ENCODE measurements around the gene PCDHB3. TPM values are rescaled to one million over a fixed set of nuclear protein-coding genes. Genes with fewer than 3 reads are reported as not detected.

Gene PCDHB3
- total and polyA plus RNA-seq, 2 donors (not counting 3 experiments of a cell fraction or from before 2014, with no cell fraction given), result 0.22 TPM; not detected in 1

DNA sequence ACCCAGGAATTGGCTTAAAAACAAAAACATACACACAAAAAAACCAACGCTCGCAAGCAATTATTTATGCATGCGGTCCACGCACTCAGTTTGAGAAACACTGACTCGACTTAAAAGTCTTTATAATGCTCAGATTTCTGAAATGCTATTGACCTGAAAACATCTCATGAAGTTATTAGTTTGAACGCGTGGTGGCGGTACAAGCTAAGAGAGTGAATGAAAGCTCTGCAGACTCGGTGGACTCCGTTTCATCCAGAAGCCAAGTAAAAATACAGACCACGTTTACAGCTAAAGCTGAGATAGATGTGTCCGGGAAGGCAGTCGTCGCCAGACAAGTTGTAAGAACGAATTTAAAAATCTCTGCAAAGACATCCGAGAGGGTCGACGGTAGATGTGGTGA lies 49.5 kb downstream of the PCDHB3 start, which contains the start of gene PCDHB6:
PCDHB6 (plus strand) TSS at position 246 of the 400 bp plus-strand sequence. CDS start 201 bp downstream, outside the sequence.
- CTCF ChIA-PET, result no interaction called here
- no peak within 1 kb of the TSS for H3K4me2 ChIP-seq (ENCODE audit: insufficient read depth, low read length)

DNA sequence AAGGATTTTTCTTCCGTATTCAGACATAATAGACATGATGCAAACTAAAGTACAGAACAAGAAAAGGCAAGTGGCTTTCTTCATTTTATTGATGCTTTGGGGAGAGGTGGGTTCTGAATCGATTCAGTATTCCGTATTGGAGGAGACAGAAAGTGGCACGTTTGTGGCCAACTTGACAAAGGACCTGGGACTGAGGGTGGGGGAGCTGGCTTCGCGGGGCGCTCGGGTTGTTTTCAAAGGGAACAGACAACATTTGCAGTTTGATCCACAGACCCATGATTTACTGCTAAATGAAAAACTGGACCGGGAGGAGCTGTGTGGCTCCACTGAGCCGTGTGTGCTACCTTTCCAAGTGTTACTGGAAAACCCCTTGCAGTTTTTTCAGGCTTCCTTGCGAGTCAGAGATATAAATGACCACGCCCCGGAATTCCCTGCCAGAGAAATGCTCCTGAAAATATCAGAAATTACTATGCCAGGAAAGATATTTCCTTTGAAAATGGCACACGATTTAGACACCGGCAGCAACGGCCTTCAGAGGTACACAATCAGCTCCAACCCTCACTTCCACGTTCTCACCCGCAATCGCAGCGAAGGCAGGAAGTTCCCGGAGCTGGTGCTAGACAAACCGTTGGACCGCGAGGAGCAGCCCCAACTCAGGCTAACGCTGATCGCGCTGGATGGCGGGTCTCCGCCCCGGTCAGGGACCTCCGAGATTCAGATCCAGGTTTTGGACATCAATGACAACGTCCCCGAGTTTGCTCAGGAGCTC lies 50.1 kb downstream of the PCDHB3 start:
- no peaks in the 10 kb centered on the region for H3K79me2 ChIP-seq (ENCODE audit: control insufficient read depth, insufficient read depth, low read length)
- no peak overlapping the region for H3K9ac ChIP-seq (replicated peaks; ENCODE audit: extremely low read depth, insufficient read depth, low read length)
- H3K4me3 ChIP-seq (replicated peaks in 1 of 3; ENCODE audit: insufficient read depth in 1 of 3, low read depth in 1 of 3, low read length in 3 of 3), result no peak overlapping the region
- DNase-seq (ENCODE audit: low read depth, low spot score) (no peak), FAIRE-seq (no peak)
- H3K36me3 ChIP-seq (ENCODE audit: control insufficient read depth in 2 of 2, extremely low read depth in 1 of 2, insufficient read depth in 2 of 2, low read length in 2 of 2), result no peaks in the 10 kb centered on the region
- POLR2A ChIA-PET, result no interaction called here
- H3K4me1 ChIP-seq (ENCODE audit: control insufficient read depth, extremely low read depth, insufficient read depth, low read length), result no peaks in the 10 kb centered on the region
- dilution Hi-C loops (cut with MboI; ENCODE audit: extremely low pct_ligation_motif_present, low sequenced_read_pairs), result no loop called here
- H4K20me1 ChIP-seq (replicated peaks; ENCODE audit: control insufficient read depth, extremely low read depth, insufficient read depth, low read length), result no peaks in the 10 kb centered on the region
- H3K27ac ChIP-seq (ENCODE audit: insufficient read depth, low read depth, low read length), result no peak overlapping the region
- no TSS peak for BruUV-seq (replicated peaks)
- CTCF ChIA-PET, result no interaction called here
- H3K9me3 ChIP-seq (replicated peaks; ENCODE audit: control insufficient read depth, insufficient read depth, low read length), result no peaks in the 10 kb centered on the region
- H2AFZ ChIP-seq (ENCODE audit: low read depth, low read length), result no peak overlapping the region
- TF ChIP-seq, protein P1, sequence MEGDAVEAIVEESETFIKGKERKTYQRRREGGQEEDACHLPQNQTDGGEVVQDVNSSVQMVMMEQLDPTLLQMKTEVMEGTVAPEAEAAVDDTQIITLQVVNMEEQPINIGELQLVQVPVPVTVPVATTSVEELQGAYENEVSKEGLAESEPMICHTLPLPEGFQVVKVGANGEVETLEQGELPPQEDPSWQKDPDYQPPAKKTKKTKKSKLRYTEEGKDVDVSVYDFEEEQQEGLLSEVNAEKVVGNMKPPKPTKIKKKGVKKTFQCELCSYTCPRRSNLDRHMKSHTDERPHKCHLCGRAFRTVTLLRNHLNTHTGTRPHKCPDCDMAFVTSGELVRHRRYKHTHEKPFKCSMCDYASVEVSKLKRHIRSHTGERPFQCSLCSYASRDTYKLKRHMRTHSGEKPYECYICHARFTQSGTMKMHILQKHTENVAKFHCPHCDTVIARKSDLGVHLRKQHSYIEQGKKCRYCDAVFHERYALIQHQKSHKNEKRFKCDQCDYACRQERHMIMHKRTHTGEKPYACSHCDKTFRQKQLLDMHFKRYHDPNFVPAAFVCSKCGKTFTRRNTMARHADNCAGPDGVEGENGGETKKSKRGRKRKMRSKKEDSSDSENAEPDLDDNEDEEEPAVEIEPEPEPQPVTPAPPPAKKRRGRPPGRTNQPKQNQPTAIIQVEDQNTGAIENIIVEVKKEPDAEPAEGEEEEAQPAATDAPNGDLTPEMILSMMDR (IDR thresholded peaks at IDR 0.05; ENCODE audit: extremely low read depth in 1 of 2, insufficient read depth in 1 of 2, low read depth in 1 of 2, low read length in 2 of 2), result no peak
- TF ChIP-seq GATA2 (IDR thresholded peaks at IDR 0.05; ENCODE audit: insufficient read depth, insufficient read length, low read depth, low read length), result no peak
- TF ChIP-seq MYC (IDR thresholded peaks at IDR 0.05; ENCODE audit: low read depth, low read length), result no peak
- no peak for TF ChIP-seq MAX (IDR thresholded peaks at IDR 0.05; ENCODE audit: insufficient read depth, insufficient read length)
- no peak for TF ChIP-seq FOS (IDR thresholded peaks at IDR 0.05; ENCODE audit: borderline replicate concordance, insufficient read depth, low read length)
- TF ChIP-seq POLR2AphosphoS5 (IDR thresholded peaks at IDR 0.05; ENCODE audit: insufficient read depth, low read depth, low read length), result no peak
- TF ChIP-seq JUN (IDR thresholded peaks at IDR 0.05; ENCODE audit: borderline replicate concordance, insufficient read depth, insufficient read length, low read depth), result no peak
- TF ChIP-seq POLR2A (IDR thresholded peaks at IDR 0.05; ENCODE audit: low read depth, low read length), result no peak
- TF ChIP-seq EZH2 (IDR thresholded peaks at IDR 0.05; ENCODE audit: borderline replicate concordance, low read depth, low read length, severe bottlenecking), result no peak
- no peaks in the 10 kb centered on the region for H3K9me1 ChIP-seq (replicated peaks; ENCODE audit: control insufficient read depth, extremely low read depth, insufficient read depth, low read length)
- intact Hi-C loops (cut with micrococcal nuclease), result no loop called here
- no peaks in the 10 kb centered on the region for H3K27me3 ChIP-seq (ENCODE audit: control insufficient read depth in 2 of 2, insufficient read depth in 2 of 2, low read length in 2 of 2)
- H3K4me2 ChIP-seq (ENCODE audit: insufficient read depth, low read length), result no peak overlapping the region

More for the DNA sequence above, 49.5 kb downstream of the PCDHB3 start, which contains the start of gene PCDHB6:
- DNase-seq (ENCODE audit: low read depth, low spot score) (peak; percentile 3), FAIRE-seq (no peak)
- Histone ChIP-seq H3K79me2 (ENCODE audit: control insufficient read depth, insufficient read depth, low read length) (no peaks in the 10 kb centered on the region), H3K27me3 (ENCODE audit: control insufficient read depth in 2 of 2, insufficient read depth in 2 of 2, low read length in 2 of 2) (no peaks in the 10 kb centered on the region), H2AFZ (ENCODE audit: low read depth, low read length) (no peak within 1 kb of the TSS), H3K4me1 (ENCODE audit: control insufficient read depth, extremely low read depth, insufficient read depth, low read length) (no peaks in the 10 kb centered on the region), H3K9me3 (replicated peaks; ENCODE audit: control insufficient read depth, insufficient read depth, low read length) (no peaks in the 10 kb centered on the region), H3K4me3 (replicated peaks in 1 of 3; ENCODE audit: insufficient read depth in 1 of 3, low read depth in 1 of 3, low read length in 3 of 3) (no peak within 1 kb of the TSS), H4K20me1 (replicated peaks; ENCODE audit: control insufficient read depth, extremely low read depth, insufficient read depth, low read length) (no peaks in the 10 kb centered on the region), H3K36me3 (ENCODE audit: control insufficient read depth in 2 of 2, extremely low read depth in 1 of 2, insufficient read depth in 2 of 2, low read length in 2 of 2) (no peaks in the 10 kb centered on the region), H3K9ac (replicated peaks; ENCODE audit: extremely low read depth, insufficient read depth, low read length) (no peak within 1 kb of the TSS), H3K27ac (ENCODE audit: insufficient read depth, low read depth, low read length) (no peak within 1 kb of the TSS), H3K9me1 (replicated peaks; ENCODE audit: control insufficient read depth, extremely low read depth, insufficient read depth, low read length) (no peaks in the 10 kb centered on the region)
- dilution Hi-C loops (cut with MboI; ENCODE audit: extremely low pct_ligation_motif_present, low sequenced_read_pairs), result no loop called here
- POLR2A ChIA-PET, result no interaction called here
- BruUV-seq (replicated peaks), result no TSS peak
- intact Hi-C loops (cut with micrococcal nuclease), result no loop called here
- TF ChIP-seq POLR2AphosphoS5 (IDR thresholded peaks at IDR 0.05; ENCODE audit: insufficient read depth, low read depth, low read length), result no peak
- TF ChIP-seq, protein P1 (IDR thresholded peaks at IDR 0.05; ENCODE audit: extremely low read depth in 1 of 2, insufficient read depth in 1 of 2, low read depth in 1 of 2, low read length in 2 of 2), result peak in 1 of 2 donors; percentile 9

Measured in endothelial cell of umbilical vein (primary cell).